ENCODE measurements around the gene GET3.
"Not testable (repeated sequence)": the region's sequence is repeated elsewhere in the genome, so short reads cannot be mapped to it uniquely, and the experiment has no call there.

GET3 gene

DNA sequence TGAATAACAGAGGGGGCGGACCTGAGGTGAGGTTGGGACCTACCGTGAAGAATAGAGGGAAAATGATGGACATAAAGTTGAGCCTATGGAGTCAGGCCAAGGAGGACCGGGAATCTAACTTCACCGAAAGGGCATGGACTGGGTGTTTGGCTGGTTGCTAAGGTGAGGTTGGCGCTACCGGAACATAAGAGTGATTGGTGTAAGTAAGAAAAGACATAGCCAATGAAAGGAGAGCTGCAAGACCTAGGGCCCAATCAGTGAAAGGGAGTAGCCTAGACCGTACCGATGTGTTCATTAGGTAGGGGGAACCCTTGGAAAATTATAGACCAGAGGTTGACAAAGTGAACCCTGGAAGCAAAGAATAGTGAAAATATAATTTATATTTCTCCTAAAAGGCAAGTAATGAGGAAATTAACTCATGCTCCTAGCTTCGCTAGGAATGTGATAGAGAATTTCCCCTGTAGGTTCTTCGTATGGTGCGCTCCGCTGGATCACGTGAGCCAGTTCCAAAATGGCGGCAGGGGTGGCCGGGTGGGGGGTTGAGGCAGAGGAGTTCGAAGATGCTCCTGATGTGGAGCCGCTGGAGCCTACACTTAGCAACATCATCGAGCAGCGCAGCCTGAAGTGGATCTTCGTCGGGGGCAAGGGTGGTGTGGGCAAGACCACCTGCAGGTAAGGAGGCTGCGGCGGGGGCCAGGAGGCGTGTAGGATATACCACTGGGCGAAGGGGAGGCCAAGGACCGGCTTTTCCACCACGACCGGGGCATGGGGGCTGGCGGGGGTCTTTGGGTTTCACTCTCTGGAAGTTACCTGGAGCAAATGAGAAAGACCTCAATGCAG, at the start of gene GET3:
TSS of gene GET3 (plus strand) at position 503 of the 840 bp plus-strand sequence. CDS start at position 512, 9 bp downstream.
- peak; percentile 100 for DNase-seq (ENCODE audit: low spot score)

DNA sequence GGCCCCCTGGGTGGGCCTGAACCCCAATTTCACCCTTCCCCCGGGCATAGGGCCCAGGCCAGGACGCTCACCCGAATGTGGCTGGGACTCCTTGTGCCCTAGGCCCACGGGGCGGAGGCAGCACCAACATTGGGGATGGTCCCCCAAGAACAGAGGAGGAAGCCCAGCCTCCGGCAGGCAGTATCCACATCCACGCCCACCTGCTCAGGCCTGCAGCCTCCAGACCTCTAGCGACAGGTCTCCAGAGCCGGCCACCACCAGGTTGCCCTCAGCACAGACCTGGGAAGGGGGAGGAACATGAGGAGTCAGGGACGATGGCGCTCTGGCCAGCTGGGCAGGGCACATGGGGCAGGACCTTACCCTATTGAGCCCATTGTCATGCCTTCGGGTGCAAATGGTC, 48.3 kb upstream of the GET3 start:
- no peak for DNase-seq (ENCODE audit: low spot score)

DNA sequence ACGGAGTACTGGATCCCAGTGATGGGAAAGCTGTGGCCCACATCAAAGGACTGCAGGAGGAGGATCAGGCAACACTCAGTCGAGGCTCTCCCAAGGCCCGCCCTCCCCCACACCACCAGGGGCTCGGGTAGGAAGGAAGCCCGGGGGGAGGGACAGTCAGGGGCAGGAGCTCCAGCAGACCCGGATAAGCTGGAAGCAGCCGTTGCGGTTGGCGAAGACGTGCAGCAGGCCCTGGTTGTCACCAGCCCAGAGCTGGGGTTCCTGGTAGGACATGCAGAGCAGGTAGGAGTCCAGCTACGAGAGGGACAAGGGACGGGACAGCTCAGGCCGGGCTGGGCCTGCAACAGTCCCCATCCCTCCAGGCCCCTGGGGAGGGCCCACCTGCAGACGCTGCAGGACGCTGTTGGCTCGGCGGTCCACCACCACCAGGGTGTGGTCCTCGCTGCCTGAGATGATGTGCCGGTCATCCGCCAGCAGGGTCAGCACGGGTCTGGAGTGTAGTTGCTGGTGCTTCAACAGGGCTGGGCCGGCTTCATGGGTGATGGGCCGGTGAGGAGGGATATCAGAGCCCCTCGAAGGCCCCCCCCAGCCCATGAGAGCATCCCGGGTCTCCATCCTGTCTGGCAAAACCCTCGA, 47.6 kb upstream of the GET3 start:
- no peak for DNase-seq (ENCODE audit: low spot score)

GRCh38 chr19:12692960-12693359, 44.3 kb upstream of the GET3 start:
- no peak for DNase-seq (ENCODE audit: low spot score)

DNA sequence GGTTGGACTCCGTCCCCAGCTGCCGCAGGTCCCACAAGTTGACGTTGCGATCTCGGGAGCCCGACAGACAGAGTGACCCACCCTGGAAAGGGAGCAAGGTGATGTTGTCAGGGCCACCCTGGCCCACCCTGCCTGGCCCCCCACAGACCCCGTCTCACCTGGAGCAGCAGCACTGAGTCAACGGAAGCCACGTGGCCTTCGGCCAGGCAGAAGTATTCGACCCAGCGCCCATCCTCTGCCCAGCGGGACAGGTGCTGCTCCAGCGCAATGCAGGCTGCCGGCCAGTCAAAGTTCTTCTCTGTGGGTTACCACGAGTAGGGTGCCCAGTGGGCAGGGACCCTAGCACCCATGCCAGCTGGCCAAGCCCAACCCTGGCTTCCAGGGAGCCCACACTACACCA, 42.7 kb upstream of the GET3 start:
- DNase-seq (ENCODE audit: low spot score) = no peak

- DNase-seq (ENCODE audit: low spot score) = no peak
Observed at GRCh38 chr19:12695096-12695495, 42.2 kb upstream of the GET3 start.

GRCh38 chr19:12695514-12695913, 41.8 kb upstream of the GET3 start:
- DNase-seq (ENCODE audit: low spot score) = no peak

DNA sequence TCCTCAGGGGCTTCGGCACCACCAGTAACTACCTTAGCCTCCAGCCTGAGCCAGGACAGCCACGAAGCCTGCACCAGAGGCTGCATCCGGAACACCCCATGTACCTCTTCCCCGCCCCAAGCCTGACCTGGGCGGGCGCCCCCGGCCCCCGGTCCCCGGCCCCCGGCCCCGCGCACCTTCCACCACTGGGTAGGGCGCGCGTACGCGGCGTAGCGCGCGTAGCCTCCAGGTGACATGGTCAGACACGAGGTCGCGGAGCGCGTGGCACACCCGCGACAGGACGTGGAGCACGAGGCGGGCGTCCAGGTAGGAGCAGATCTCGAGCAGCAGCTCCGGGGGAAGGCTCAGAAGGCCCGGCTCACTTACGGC, 41.3 kb upstream of the GET3 start:
- DNase-seq (ENCODE audit: low spot score) = no peak

- peak; percentile 98 for DNase-seq (ENCODE audit: low spot score)
Observed at GRCh38 chr19:12696366-12697335, 40.6 kb upstream of the GET3 start, which contains the start of gene FBXW9. Gene FBXW9, minus strand, starts transcription at chr19:12696631. Its CDS starts 50 bp downstream, at chr19:12696581.

DNA sequence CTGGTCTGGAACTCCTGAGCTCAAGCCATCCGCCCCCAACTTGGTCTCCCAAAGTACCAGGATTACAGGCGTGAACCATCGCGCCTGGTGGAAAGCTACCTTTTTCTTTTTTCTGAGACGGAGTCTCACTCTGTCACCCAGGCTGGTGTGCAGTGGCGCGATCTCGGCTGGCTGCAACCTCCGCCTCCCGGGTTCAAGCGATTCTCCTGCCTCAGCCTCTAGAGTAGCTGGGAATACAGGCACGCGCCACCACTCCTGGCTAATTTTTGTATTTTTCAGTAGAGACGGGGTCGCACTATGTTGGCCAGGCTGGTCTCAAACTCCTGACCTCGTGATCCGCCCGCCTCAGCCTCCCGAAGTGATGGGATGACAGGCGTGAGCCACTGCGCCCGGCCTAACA, 39.9 kb upstream of the GET3 start:
- not testable (repeated sequence) for DNase-seq (ENCODE audit: low spot score)

- no peak for DNase-seq (ENCODE audit: low spot score)
Observed at GRCh38 chr19:12698138-12698537, 39.2 kb upstream of the GET3 start.

GRCh38 chr19:12701596-12702282, 35.6 kb upstream of the GET3 start:
- DNase-seq (ENCODE audit: low spot score) = no peak

- DNase-seq (ENCODE audit: low spot score) = peak; percentile 73
Observed at GRCh38 chr19:12703046-12703445, 34.3 kb upstream of the GET3 start.

- no peak for DNase-seq (ENCODE audit: low spot score)
Observed at GRCh38 chr19:12705169-12705568, 32.1 kb upstream of the GET3 start.

GRCh38 chr19:12705654-12706331, 31.5 kb upstream of the GET3 start:
- DNase-seq (ENCODE audit: low spot score) = no peak

GRCh38 chr19:12706332-12706718, 31.0 kb upstream of the GET3 start:
- DNase-seq (ENCODE audit: low spot score) = no peak

DNA sequence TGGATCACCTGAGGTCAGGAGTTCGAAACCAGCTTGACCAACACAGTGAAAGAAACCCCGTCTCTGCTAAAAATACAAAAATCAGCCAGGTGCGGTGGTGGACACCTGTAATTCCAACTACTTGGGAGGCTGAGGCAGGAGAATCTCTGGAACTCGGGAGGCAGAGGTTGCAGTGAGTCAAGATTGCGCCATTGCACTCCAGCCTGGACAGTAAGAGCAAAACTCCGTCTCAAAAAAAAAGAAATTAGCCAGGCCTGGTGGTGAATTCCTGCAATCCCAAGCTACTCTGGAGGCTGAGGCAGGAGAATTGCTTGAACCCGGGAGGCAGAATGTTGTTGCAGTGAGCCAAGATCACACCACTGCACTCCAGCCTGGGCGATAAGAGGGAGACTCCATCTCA, 28.7 kb upstream of the GET3 start:
- DNase-seq (ENCODE audit: low spot score) = no peak

DNA sequence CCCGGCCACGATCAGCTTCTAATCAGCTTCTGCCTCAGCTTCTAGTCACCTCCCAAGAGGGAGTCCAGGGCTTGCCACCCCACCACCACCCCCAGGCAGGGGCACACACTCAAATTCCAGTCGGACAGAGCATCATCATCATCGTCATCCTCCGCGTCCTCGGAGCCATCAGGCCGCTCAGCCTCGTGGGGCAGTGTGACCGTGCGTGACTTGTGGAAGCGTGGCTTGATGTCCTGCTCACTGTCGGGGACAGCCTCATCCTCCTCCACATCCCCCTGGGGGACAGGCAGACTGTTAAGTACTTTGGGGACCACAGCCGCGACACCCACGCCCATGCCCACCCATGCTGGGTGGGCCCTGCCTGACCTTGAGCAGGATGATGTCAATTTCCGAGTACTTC, 26.1 kb upstream of the GET3 start:
- no peak for DNase-seq (ENCODE audit: low spot score)

GRCh38 chr19:12712077-12712476, 25.2 kb upstream of the GET3 start:
- not testable (repeated sequence) for DNase-seq (ENCODE audit: low spot score)

GRCh38 chr19:12713304-12713703, 24.0 kb upstream of the GET3 start:
- not testable (repeated sequence) for DNase-seq (ENCODE audit: low spot score)

GRCh38 chr19:12715102-12715501, 22.2 kb upstream of the GET3 start:
- DNase-seq (ENCODE audit: low spot score) = no peak

Measured in cerebellar cortex (tissue), 1 donor.